ENCODE measurements around the gene NPAS3. TPM values are rescaled to one million over a fixed set of nuclear protein-coding genes. Genes with fewer than 3 reads are reported as not detected.

Gene NPAS3
- total RNA-seq, 1 donor = 0.36 TPM

DNA sequence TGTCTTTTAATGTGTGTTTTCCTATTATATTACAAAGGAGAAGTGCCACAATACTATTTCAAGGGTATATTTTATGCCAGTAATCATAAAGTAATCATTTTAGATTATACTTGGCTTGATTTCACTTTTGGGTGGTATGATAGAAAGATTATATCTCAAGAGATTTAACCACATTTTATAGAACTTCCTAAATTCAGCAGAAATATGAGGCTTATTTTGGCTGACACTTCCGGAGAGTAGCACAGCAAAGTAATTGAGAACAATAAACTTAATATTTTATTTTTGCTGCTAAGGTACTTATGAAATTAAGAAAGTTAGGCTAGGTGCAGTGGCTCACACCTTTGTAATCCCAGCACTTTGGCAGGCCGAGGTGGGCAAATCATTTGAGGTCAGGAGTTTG lies 319.1 kb downstream of the NPAS3 start:
- H3K4me3 ChIP-seq (ENCODE audit: low read depth, low read length) = no peak overlapping the region
- DNase-seq (ENCODE audit: low read depth) = no peak
- TF ChIP-seq, protein P1, sequence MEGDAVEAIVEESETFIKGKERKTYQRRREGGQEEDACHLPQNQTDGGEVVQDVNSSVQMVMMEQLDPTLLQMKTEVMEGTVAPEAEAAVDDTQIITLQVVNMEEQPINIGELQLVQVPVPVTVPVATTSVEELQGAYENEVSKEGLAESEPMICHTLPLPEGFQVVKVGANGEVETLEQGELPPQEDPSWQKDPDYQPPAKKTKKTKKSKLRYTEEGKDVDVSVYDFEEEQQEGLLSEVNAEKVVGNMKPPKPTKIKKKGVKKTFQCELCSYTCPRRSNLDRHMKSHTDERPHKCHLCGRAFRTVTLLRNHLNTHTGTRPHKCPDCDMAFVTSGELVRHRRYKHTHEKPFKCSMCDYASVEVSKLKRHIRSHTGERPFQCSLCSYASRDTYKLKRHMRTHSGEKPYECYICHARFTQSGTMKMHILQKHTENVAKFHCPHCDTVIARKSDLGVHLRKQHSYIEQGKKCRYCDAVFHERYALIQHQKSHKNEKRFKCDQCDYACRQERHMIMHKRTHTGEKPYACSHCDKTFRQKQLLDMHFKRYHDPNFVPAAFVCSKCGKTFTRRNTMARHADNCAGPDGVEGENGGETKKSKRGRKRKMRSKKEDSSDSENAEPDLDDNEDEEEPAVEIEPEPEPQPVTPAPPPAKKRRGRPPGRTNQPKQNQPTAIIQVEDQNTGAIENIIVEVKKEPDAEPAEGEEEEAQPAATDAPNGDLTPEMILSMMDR (IDR thresholded peaks at IDR 0.05; ENCODE audit: insufficient read depth, low read length) = no peak

DNA sequence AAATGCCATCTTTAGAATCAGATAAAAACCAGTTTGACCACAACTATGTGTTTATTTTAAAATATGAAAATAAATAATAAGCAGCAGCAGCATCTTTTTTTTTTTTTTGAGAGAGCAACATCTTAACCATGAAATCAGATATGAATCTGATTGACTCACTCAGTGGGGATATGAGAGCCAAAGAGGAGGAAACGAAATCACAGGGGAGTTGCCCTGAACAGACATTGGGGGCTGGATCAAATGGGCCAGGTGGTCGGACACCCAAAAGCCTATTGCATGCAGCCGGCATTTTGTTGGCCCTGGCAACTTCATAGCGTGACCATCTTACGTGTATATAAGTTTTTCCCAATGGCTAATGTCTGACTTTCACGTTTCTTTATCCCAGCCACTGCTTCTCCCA lies 321.1 kb downstream of the NPAS3 start:
- DNase-seq (ENCODE audit: low read depth) = no peak
- TF ChIP-seq, protein P1 (IDR thresholded peaks at IDR 0.05; ENCODE audit: insufficient read depth, low read length) = no peak
- H3K4me3 ChIP-seq (ENCODE audit: low read depth, low read length) = no peak overlapping the region

DNA sequence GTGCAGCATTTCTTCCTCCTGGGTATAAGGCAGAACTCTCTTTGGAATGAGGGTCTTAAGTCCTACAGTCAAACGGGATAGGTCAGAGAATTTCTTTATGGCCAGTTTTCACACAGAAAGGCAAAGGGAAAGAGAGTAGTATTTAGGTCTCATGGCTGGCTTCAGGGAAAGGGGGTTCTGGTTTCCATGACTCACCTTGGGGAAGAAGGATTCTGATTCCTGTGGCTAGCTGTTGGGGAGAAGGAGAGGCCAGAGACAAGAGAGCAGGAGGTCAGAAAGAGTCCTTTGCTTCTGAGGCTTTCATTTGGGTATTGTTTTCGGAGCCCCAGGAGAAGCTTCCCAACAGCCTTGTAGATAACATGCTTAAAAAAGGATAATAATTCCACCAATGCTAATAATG lies 332.5 kb downstream of the NPAS3 start:
- TF ChIP-seq, protein P1 (IDR thresholded peaks at IDR 0.05; ENCODE audit: insufficient read depth, low read length) = no peak
- H3K4me3 ChIP-seq (ENCODE audit: low read depth, low read length) = no peak overlapping the region
- no peak for DNase-seq (ENCODE audit: low read depth)

DNA sequence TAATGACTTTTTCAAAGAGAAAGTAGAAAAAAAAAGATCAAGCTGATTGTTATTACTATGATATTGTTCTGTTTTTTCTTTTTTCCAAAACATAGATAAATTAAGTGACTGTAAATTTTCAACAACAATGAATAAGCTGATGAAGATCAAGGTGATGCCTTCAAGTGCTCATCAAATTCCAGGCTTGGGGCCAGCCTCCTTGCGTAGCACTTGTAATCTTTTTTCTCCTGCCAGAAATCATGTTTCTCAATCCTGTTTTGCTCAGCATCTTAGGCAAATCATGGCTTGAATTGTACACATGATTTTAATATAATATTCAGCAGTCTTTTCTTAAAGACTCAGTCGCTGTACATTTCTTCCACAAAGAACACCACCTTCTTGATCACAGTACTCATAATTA lies 333.2 kb downstream of the NPAS3 start:
- H3K4me3 ChIP-seq (ENCODE audit: low read depth, low read length) = no peak overlapping the region
- TF ChIP-seq, protein P1 (IDR thresholded peaks at IDR 0.05; ENCODE audit: insufficient read depth, low read length) = no peak
- no peak for DNase-seq (ENCODE audit: low read depth)

DNA sequence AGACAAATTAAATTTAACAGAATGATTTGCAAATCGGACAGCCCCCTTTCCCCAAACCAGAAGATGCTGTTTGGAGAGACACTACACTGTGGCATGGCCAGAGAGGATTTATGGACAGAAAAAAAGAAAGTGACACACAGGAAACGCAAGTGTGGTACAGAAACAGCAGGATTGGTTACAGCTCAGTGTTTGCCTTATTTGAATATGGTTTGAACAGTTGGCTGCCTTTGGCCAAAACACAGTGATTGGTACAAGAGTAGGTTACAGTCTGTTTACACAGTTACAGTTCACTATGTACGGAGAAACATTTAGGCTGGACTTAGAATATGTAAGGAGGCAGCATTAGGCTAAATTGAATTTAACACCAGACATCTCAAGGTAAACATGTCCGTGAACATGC lies 335.3 kb downstream of the NPAS3 start:
- TF ChIP-seq, protein P1 (IDR thresholded peaks at IDR 0.05; ENCODE audit: insufficient read depth, low read length) = no peak
- DNase-seq (ENCODE audit: low read depth) = no peak
- H3K4me3 ChIP-seq (ENCODE audit: low read depth, low read length) = no peak overlapping the region

DNA sequence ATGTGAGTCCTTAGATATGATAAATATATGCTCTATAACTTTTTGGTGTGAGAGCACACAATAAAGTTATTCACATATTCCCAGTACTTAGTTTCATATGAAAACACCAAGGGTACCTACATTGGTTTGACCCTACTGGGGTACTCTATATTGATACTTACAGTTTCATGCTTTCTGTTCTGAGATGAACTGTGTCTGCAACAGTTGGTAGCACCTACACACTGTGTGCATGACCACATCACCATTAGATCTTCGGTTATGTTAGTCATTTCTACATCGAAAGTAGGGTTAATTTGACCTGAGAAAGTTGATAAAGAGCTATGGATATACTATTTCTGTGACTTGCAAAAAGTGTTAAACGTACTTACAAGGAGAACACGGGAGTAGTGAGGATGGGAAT lies 337.2 kb downstream of the NPAS3 start:
- no peak overlapping the region for H3K4me3 ChIP-seq (ENCODE audit: low read depth, low read length)
- TF ChIP-seq, protein P1 (IDR thresholded peaks at IDR 0.05; ENCODE audit: insufficient read depth, low read length) = no peak
- DNase-seq (ENCODE audit: low read depth) = no peak

DNA sequence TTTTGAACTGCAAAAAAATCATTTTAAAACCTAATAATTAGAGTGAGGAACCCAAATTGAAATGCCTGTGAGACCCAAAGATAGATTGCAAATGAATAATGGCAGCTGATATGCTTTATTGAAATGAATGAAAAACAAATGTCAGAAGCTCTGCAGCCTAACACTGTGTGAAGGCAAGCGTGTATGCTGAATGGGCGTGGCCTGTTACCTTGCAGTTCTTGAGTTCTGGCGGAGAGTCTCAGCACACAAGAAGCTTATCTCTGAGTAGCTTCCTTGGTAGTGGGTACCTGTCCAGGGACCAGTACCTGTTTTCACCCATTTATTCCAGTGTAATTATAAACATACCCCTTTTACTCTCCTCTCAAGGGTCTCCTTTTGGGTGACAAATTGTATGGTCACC lies 341.2 kb downstream of the NPAS3 start:
- no peak for DNase-seq (ENCODE audit: low read depth)
- no peak overlapping the region for H3K4me3 ChIP-seq (ENCODE audit: low read depth, low read length)
- TF ChIP-seq, protein P1 (IDR thresholded peaks at IDR 0.05; ENCODE audit: insufficient read depth, low read length) = no peak
